Measurements from ENCODE around the gene RNF8. TPM values are rescaled to one million over a fixed set of nuclear protein-coding genes. Genes with fewer than 3 reads are reported as not detected.
"Not testable (repeated sequence)": the region's sequence is repeated elsewhere in the genome, so short reads cannot be mapped to it uniquely, and the experiment has no call there.

Gene RNF8
- total RNA-seq, 5 donors from 2014 or later (not counting 1 experiment from before 2014, with no cell fraction given) = 10.6 to 18.5 (median 15.2) TPM

DNA sequence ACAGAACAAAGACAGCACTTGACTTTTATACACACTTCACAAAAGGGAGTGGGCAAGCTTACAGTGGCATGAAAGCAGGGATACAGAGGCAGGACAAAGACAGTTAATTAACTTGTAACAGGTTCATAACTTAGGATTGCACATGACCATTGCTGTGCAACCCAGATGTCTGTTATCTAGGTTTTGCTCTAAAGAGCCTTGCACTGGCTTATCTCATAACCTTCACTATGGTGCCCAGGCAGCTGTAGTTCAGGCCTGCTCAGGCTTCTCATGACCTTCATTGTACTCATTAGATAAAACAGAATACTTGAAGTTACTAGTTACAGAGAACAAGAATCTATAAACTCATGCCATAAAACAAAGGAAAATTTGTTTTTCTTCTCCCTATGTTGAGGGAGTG lies 47.9 kb downstream of the RNF8 start:
- CTCF ChIA-PET = not testable (repeated sequence)

DNA sequence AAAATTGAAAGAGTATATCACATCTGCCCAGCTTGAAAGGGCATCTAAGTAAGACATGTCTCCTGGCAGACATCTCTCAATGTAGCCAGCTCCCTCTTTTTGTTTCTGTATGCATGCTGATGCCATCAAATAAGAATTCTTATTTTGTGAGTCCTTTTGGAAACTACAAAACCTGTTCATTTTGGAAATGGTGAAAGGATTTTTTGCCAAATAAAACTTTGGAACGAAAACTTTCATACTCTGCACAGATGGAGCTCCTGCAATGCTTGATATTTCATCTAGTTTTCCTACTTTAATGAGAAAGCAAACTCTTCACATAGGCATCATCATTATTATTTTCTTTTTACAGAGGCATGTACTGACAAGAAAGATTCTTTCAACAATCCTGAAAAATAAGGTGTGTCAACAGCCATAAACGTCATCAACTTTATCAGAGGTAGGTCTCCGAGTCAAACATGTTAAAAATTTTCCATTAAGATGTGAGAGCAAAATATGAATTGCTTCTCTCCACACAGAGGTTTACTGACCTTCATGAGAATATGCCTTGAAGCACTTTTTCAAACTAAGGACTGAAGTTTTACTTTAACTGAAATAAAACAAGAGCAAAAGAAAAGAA lies 53.1 kb downstream of the RNF8 start:
- H3K36me3 ChIP-seq (ENCODE audit: control insufficient read depth in 2 of 2, extremely low read depth in 1 of 2, insufficient read depth in 1 of 2, low read length in 1 of 2) = no peaks in the 10 kb centered on the region
- no peaks in the 10 kb centered on the region for H3K36me3 Mint-ChIP-seq
- no peaks in the 10 kb centered on the region for H3K4me1 Mint-ChIP-seq
- ChIA-PET CTCF (no interaction called here), POLR2A (no interaction called here)
- no peak overlapping the region for H3K4me3 ChIP-seq (ENCODE audit: control insufficient read depth in 1 of 2, extremely low read depth in 1 of 2, low read length in 1 of 2)
- no peak overlapping the region for H3K27ac Mint-ChIP-seq
- H3K27me3 ChIP-seq (replicated peaks in 1 of 2; ENCODE audit: control insufficient read depth in 2 of 2, extremely low read depth in 1 of 2, insufficient read depth in 2 of 2, low read length in 1 of 2) = peaks cover 0 to 2% of the 10 kb centered on the region in 2 experiments
- H3K27me3 Mint-ChIP-seq = no peaks in the 10 kb centered on the region
- no peak for DNase-seq
- no peak for ATAC-seq (replicated peaks in 1 of 4)
- no peaks in the 10 kb centered on the region for H3K9me3 ChIP-seq
- no peaks in the 10 kb centered on the region for H3K4me1 ChIP-seq (ENCODE audit: control insufficient read depth in 1 of 2, extremely low read depth in 1 of 2, insufficient read depth in 2 of 2, low read length in 2 of 2)
- H3K27ac ChIP-seq (ENCODE audit: low read length) = no peak overlapping the region
- no peak overlapping the region for H3K4me3 Mint-ChIP-seq
- no peaks in the 10 kb centered on the region for H3K9me3 Mint-ChIP-seq
- whole genome bisulfite sequencing (ENCODE audit: insufficient coverage) = no CpG with 5 or more reads among the region's 3 CpGs

More for the DNA sequence above, 47.9 kb downstream of the RNF8 start:
- H3K9me3 Mint-ChIP-seq; H3K36me3 ChIP-seq (ENCODE audit: control insufficient read depth in 2 of 2, extremely low read depth in 1 of 2, insufficient read depth in 1 of 2, low read length in 1 of 2); H3K36me3 Mint-ChIP-seq; H3K27ac ChIP-seq (ENCODE audit: low read length); H3K4me3 ChIP-seq (ENCODE audit: control insufficient read depth in 1 of 2, extremely low read depth in 1 of 2, low read length in 1 of 2); ATAC-seq (replicated peaks in 1 of 4); H3K27ac Mint-ChIP-seq; H3K27me3 ChIP-seq (replicated peaks in 1 of 2; ENCODE audit: control insufficient read depth in 2 of 2, extremely low read depth in 1 of 2, insufficient read depth in 2 of 2, low read length in 1 of 2); DNase-seq; H3K27me3 Mint-ChIP-seq; POLR2A ChIA-PET; H3K4me1 ChIP-seq (ENCODE audit: control insufficient read depth in 1 of 2, extremely low read depth in 1 of 2, insufficient read depth in 2 of 2, low read length in 2 of 2); H3K4me1 Mint-ChIP-seq; H3K4me3 Mint-ChIP-seq; H3K9me3 ChIP-seq: not testable (repeated sequence)

DNA sequence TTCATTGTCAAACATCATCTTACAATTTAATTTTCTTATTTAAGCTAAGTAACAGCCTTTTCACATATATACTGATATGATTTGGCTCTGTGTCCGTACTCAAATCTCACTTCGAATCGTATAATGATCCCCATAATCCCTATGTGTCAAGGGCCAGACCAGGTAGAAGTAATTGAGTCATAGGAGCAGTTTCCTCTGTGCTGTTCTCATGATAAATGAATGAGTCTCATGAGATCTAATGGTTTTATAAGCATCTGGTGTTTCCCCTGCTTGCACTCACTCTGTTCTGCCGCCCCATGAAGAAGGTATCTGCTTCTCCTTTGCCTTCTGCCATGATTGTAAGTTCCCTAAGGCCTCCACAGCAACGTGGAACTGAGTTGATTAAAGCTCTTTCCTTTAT lies 54.2 kb downstream of the RNF8 start:
- Histone ChIP-seq H3K36me3 (ENCODE audit: control insufficient read depth in 2 of 2, extremely low read depth in 1 of 2, insufficient read depth in 1 of 2, low read length in 1 of 2) (no peaks in the 10 kb centered on the region), H3K4me3 (ENCODE audit: control insufficient read depth in 1 of 2, extremely low read depth in 1 of 2, low read length in 1 of 2) (no peak overlapping the region), H3K9me3 (no peaks in the 10 kb centered on the region), H3K4me1 (ENCODE audit: control insufficient read depth in 1 of 2, extremely low read depth in 1 of 2, insufficient read depth in 2 of 2, low read length in 2 of 2) (no peaks in the 10 kb centered on the region), H3K27me3 (replicated peaks in 1 of 2; ENCODE audit: control insufficient read depth in 2 of 2, extremely low read depth in 1 of 2, insufficient read depth in 2 of 2, low read length in 1 of 2) (peaks cover 0 to 2% of the 10 kb centered on the region in 2 experiments), H3K27ac (ENCODE audit: low read length) (no peak overlapping the region)
- ChIA-PET CTCF (no interaction called here), POLR2A (no interaction called here)
- no peaks in the 10 kb centered on the region for H3K27me3 Mint-ChIP-seq
- no peaks in the 10 kb centered on the region for H3K4me1 Mint-ChIP-seq
- H3K27ac Mint-ChIP-seq = no peak overlapping the region
- no peak overlapping the region for H3K4me3 Mint-ChIP-seq
- no peaks in the 10 kb centered on the region for H3K36me3 Mint-ChIP-seq
- 80% methylated on average over 1 of the region's 5 CpGs for WGBS (ENCODE audit: insufficient coverage)
- no peak for ATAC-seq (replicated peaks in 1 of 4)
- no peaks in the 10 kb centered on the region for H3K9me3 Mint-ChIP-seq
- no peak for DNase-seq

DNA sequence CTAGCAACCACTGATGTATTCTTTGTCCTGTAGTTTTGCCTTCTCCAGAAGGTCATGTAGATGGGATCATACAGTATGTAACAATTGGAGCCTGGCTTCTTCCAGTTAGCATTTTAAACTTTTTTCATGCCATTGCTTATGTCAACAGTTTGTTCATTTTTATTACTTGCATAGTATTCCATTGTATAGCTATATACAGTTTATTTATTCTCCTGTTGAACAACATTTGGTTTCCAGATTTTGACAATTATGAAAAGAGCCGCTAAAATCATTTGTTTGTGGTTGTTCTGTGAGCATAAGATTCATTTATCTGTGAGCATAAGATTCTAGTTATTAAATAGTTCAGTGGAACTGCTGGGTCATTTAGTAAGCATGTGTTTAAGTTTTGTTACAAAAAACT lies 55.7 kb downstream of the RNF8 start:
- H3K27me3 ChIP-seq (replicated peaks in 1 of 2; ENCODE audit: control insufficient read depth in 2 of 2, extremely low read depth in 1 of 2, insufficient read depth in 2 of 2, low read length in 1 of 2) = peaks cover 0 to 1% of the 10 kb centered on the region in 2 experiments
- Mint-ChIP-seq H3K4me3 (no peak overlapping the region), H3K4me1 (no peaks in the 10 kb centered on the region), H3K27me3 (no peaks in the 10 kb centered on the region), H3K36me3 (no peaks in the 10 kb centered on the region), H3K27ac (no peak overlapping the region), H3K9me3 (no peaks in the 10 kb centered on the region)
- ATAC-seq (replicated peaks in 1 of 4) (no peak), DNase-seq (no peak)
- H3K27ac ChIP-seq (ENCODE audit: low read length) = no peak overlapping the region
- no CpG with 5 or more reads among the region's 1 CpG for WGBS (ENCODE audit: insufficient coverage)
- H3K4me1 ChIP-seq (ENCODE audit: control insufficient read depth in 1 of 2, extremely low read depth in 1 of 2, insufficient read depth in 2 of 2, low read length in 2 of 2) = no peaks in the 10 kb centered on the region
- H3K4me3 ChIP-seq (ENCODE audit: control insufficient read depth in 1 of 2, extremely low read depth in 1 of 2, low read length in 1 of 2) = no peak overlapping the region
- H3K9me3 ChIP-seq = no peaks in the 10 kb centered on the region
- ChIA-PET POLR2A (no interaction called here), CTCF (interaction anchor here in 1 of 2 donors (0.7 kb wide), 1 partner anchor 297 kb away, joined by 6 read pairs; no protein-coding TSS in a partner anchor)
- no peaks in the 10 kb centered on the region for H3K36me3 ChIP-seq (ENCODE audit: control insufficient read depth in 2 of 2, extremely low read depth in 1 of 2, insufficient read depth in 1 of 2, low read length in 1 of 2)

DNA sequence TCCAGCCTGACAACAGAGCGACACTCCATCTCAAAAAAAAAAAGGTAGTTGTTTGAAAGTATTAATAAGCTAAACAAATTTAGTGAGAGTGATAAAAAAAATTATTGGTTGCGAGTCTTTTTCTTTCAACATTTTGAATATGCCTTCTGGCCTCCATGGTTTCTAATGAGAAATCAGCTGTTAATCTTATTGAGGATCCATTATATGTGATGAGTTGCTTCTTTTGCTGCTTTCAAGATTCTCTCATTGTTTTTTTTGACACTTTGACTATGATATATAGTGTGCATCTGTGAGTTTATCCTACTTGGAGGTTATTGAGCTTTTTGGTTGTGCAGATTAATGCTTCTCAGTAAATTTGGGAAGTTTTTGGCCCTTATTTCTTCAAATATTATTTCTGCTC lies 63.6 kb downstream of the RNF8 start:
- Mint-ChIP-seq H3K27ac (no peak overlapping the region), H3K27me3 (peaks cover 0 to 3% of the 10 kb centered on the region in 2 donors), H3K36me3 (no peaks in the 10 kb centered on the region), H3K4me3 (no peak overlapping the region), H3K9me3 (no peaks in the 10 kb centered on the region), H3K4me1 (no peaks in the 10 kb centered on the region)
- Histone ChIP-seq H3K27me3 (replicated peaks in 1 of 2; ENCODE audit: control insufficient read depth in 2 of 2, extremely low read depth in 1 of 2, insufficient read depth in 2 of 2, low read length in 1 of 2) (no peaks in the 10 kb centered on the region), H3K36me3 (ENCODE audit: control insufficient read depth in 2 of 2, extremely low read depth in 1 of 2, insufficient read depth in 1 of 2, low read length in 1 of 2) (no peaks in the 10 kb centered on the region), H3K4me3 (ENCODE audit: control insufficient read depth in 1 of 2, extremely low read depth in 1 of 2, low read length in 1 of 2) (no peak overlapping the region), H3K27ac (ENCODE audit: low read length) (no peak overlapping the region), H3K4me1 (ENCODE audit: control insufficient read depth in 1 of 2, extremely low read depth in 1 of 2, insufficient read depth in 2 of 2, low read length in 2 of 2) (no peaks in the 10 kb centered on the region), H3K9me3 (no peaks in the 10 kb centered on the region)
- WGBS (ENCODE audit: insufficient coverage) = no CpG with 5 or more reads among the region's 2 CpGs
- no peak for DNase-seq
- ATAC-seq (replicated peaks in 1 of 4) = no peak
- ChIA-PET POLR2A (interaction anchor here in 1 of 2 donors (0.6 kb wide), 1 partner anchor 63 kb away, joined by 8 read pairs; no protein-coding TSS in a partner anchor), CTCF (no interaction called here)

DNA sequence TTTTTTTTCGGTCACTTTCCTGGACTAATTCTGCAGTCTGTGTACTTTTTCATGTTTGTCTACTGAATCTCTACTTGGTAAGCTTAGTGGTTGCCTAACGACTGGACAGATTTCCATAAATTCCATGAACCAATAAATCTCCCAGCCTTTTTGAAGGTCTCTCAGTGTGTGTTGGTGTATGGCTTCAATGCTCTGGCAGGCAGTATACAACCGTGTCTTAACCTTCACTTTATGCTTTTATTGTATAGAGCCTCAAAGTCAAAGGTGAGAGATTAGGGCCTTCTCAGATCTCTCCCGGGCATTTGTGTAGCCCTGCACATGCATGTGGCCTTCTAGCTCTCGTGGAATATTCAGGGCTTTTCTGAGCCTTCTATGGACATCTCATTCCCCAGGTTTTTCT lies 64.9 kb downstream of the RNF8 start:
- no peak overlapping the region for H3K27ac Mint-ChIP-seq
- CTCF ChIA-PET = interaction anchor here in 1 of 2 donors (0.7 kb wide), 1 partner anchor 23 kb away, joined by 8 read pairs; no protein-coding TSS in a partner anchor
- POLR2A ChIA-PET = interaction anchor here in 1 of 2 donors (0.5 kb wide), 1 partner anchor 986 kb away, joined by 3 read pairs; no protein-coding TSS in a partner anchor
- H3K9me3 Mint-ChIP-seq = no peaks in the 10 kb centered on the region
- no peaks in the 10 kb centered on the region for H3K36me3 ChIP-seq (ENCODE audit: control insufficient read depth in 2 of 2, extremely low read depth in 1 of 2, insufficient read depth in 1 of 2, low read length in 1 of 2)
- H3K4me1 ChIP-seq (ENCODE audit: control insufficient read depth in 1 of 2, extremely low read depth in 1 of 2, insufficient read depth in 2 of 2, low read length in 2 of 2) = no peaks in the 10 kb centered on the region
- H3K27me3 Mint-ChIP-seq = peaks cover 0 to 3% of the 10 kb centered on the region in 2 donors
- no peak overlapping the region for H3K27ac ChIP-seq (ENCODE audit: low read length)
- ATAC-seq (replicated peaks in 1 of 4) (no peak), DNase-seq (no peak)
- no peaks in the 10 kb centered on the region for H3K36me3 Mint-ChIP-seq
- 42% methylated on average over 2 of the region's 5 CpGs for WGBS (ENCODE audit: insufficient coverage)
- no peaks in the 10 kb centered on the region for H3K9me3 ChIP-seq
- no peak overlapping the region for H3K4me3 ChIP-seq (ENCODE audit: control insufficient read depth in 1 of 2, extremely low read depth in 1 of 2, low read length in 1 of 2)
- no peaks in the 10 kb centered on the region for H3K4me1 Mint-ChIP-seq
- H3K4me3 Mint-ChIP-seq = no peak overlapping the region
- H3K27me3 ChIP-seq (replicated peaks in 1 of 2; ENCODE audit: control insufficient read depth in 2 of 2, extremely low read depth in 1 of 2, insufficient read depth in 2 of 2, low read length in 1 of 2) = no peaks in the 10 kb centered on the region

Measured in T-cell (primary cell).